GM12891 (cell line): ENCODE measurements around the gene FBXO28.
"Not testable (repeated sequence)": the region's sequence is repeated elsewhere in the genome, so short reads cannot be mapped to it uniquely, and the experiment has no call there.

Experiments
- DNase-seq: peaks from one replicate; pipeline ENCODE4 v3.0.0; 2011; ENCODE audit warnings: low spot score; ENCODE audit not compliant: insufficient read length
- FAIRE-seq: peaks from 2 replicates; lab custom pipeline; 2011; peaks lifted over from hg19 to GRCh38; lab: Jason Lieb, UNC
- PAX5 ChIP-seq: IDR thresholded peaks from 2 replicates; pipeline ENCODE4 v1.6.1; 2011; ENCODE audit warnings: low read length, moderate library complexity, mild to moderate bottlenecking; ENCODE audit not compliant: insufficient read depth, severe bottlenecking
- POLR2A ChIP-seq: IDR thresholded peaks from 2 replicates; pipeline ENCODE4 v1.6.1; 2011; ENCODE audit warnings: low read depth, low read length, control low read depth
- POLR2AphosphoS5 ChIP-seq: IDR thresholded peaks from 2 replicates; pipeline ENCODE4 v1.6.1; 2011; ENCODE audit warnings: low read depth, low read length, control low read depth
- POU2F2 ChIP-seq: IDR thresholded peaks from 2 replicates; pipeline ENCODE4 v1.6.1; 2011; ENCODE audit warnings: low read depth, mild to moderate bottlenecking, control low read depth, low read length, moderate library complexity
- SPI1 ChIP-seq: IDR thresholded peaks from 2 replicates; pipeline ENCODE4 v1.6.1; 2011; ENCODE audit warnings: low read depth, low read length, control low read depth
- TAF1 ChIP-seq: IDR thresholded peaks from 2 replicates; pipeline ENCODE4 v1.6.1; 2011; ENCODE audit warnings: low read depth, low read length, control low read depth

FBXO28 gene

GRCh38 chr1:224203243-224204016 is 89.5 kb downstream of the FBXO28 start:
- TF ChIP-seq SPI1 (peak; percentile 95), PAX5 (peak; percentile 55), POLR2AphosphoS5 (no peak), TAF1 (no peak), POU2F2 (peak; percentile 72; the same call in 1 of the 2 replicates), POLR2A (no peak)
- FAIRE-seq: peak; percentile 78
- no peak for DNase-seq

- peak; percentile 82 for FAIRE-seq
- DNase-seq: no peak
- TF ChIP-seq SPI1 (peak; percentile 53), POLR2AphosphoS5 (no peak), TAF1 (no peak), PAX5 (no peak), POLR2A (0 out of 2 replicates have a peak, but pooled peaks have one; percentile 6)
These were observed 91.5 kb downstream of the FBXO28 start for GRCh38 chr1:224205438-224205840.

- not testable (repeated sequence) for FAIRE-seq, DNase-seq
These were observed 92.1 kb downstream of the FBXO28 start for GRCh38 chr1:224205931-224206538.

- FAIRE-seq (no peak), DNase-seq (no peak)
- no peak for TF ChIP-seq POU2F2
- no peak for TF ChIP-seq SPI1
- TF ChIP-seq POLR2AphosphoS5: no peak
- TF ChIP-seq TAF1: no peak
- no peak for TF ChIP-seq PAX5
- TF ChIP-seq POLR2A: no peak
These were observed 97.5 kb downstream of the FBXO28 start for GRCh38 chr1:224211206-224211962.
